Measurements from ENCODE around the gene FAM20C. TPM values are rescaled to one million over a fixed set of nuclear protein-coding genes. Genes with fewer than 3 reads are reported as not detected.

Gene FAM20C
- total RNA-seq, 1 donor: 16.8 TPM

GRCh38 chr7:276230-276835 is 84.0 kb downstream of the FAM20C start:
- no peak for TF ChIP-seq CTCF (IDR thresholded peaks at IDR 0.05; ENCODE audit: insufficient read depth, low read depth, low read length)
- no peak for DNase-seq (ENCODE audit: low read depth)

GRCh38 chr7:277228-277627 is 84.9 kb downstream of the FAM20C start:
- H3K4me3 ChIP-seq (ENCODE audit: low read depth, low read length): no peak overlapping the region
- TF ChIP-seq CTCF (IDR thresholded peaks at IDR 0.05; ENCODE audit: insufficient read depth, low read depth, low read length): no peak
- no peak for DNase-seq (ENCODE audit: low read depth)

More at GRCh38 chr7:276230-276835, 84.0 kb downstream of the FAM20C start:
- H3K4me3 ChIP-seq (ENCODE audit: low read depth, low read length): no peak overlapping the region

- TF ChIP-seq CTCF (IDR thresholded peaks at IDR 0.05; ENCODE audit: insufficient read depth, low read depth, low read length): no peak
- no peak for DNase-seq (ENCODE audit: low read depth)
- H3K4me3 ChIP-seq (ENCODE audit: low read depth, low read length): no peak overlapping the region
These were observed 85.7 kb downstream of the FAM20C start for GRCh38 chr7:278081-278480.

- no peak for DNase-seq (ENCODE audit: low read depth)
- H3K4me3 ChIP-seq (ENCODE audit: low read depth, low read length): no peak overlapping the region
- no peak for TF ChIP-seq CTCF (IDR thresholded peaks at IDR 0.05; ENCODE audit: insufficient read depth, low read depth, low read length)
These were observed 87.5 kb downstream of the FAM20C start for GRCh38 chr7:279821-280220.

GRCh38 chr7:280461-280860 is 88.1 kb downstream of the FAM20C start:
- TF ChIP-seq CTCF (IDR thresholded peaks at IDR 0.05; ENCODE audit: insufficient read depth, low read depth, low read length): no peak
- DNase-seq (ENCODE audit: low read depth): no peak
- no peak overlapping the region for H3K4me3 ChIP-seq (ENCODE audit: low read depth, low read length)

- no peak for DNase-seq (ENCODE audit: low read depth)
- TF ChIP-seq CTCF (IDR thresholded peaks at IDR 0.05; ENCODE audit: insufficient read depth, low read depth, low read length): no peak
- no peak overlapping the region for H3K4me3 ChIP-seq (ENCODE audit: low read depth, low read length)
These were observed 89.3 kb downstream of the FAM20C start for GRCh38 chr7:281637-282036.

GRCh38 chr7:282621-283020 is 90.2 kb downstream of the FAM20C start:
- no peak for TF ChIP-seq CTCF (IDR thresholded peaks at IDR 0.05; ENCODE audit: insufficient read depth, low read depth, low read length)
- no peak overlapping the region for H3K4me3 ChIP-seq (ENCODE audit: low read depth, low read length)
- DNase-seq (ENCODE audit: low read depth): no peak
